ENCODE data around the gene MAGEH1.
A peak's percentile ranks its signal among the peaks of the same experiment; 100 is the strongest.

The MAGEH1 gene

DNA sequence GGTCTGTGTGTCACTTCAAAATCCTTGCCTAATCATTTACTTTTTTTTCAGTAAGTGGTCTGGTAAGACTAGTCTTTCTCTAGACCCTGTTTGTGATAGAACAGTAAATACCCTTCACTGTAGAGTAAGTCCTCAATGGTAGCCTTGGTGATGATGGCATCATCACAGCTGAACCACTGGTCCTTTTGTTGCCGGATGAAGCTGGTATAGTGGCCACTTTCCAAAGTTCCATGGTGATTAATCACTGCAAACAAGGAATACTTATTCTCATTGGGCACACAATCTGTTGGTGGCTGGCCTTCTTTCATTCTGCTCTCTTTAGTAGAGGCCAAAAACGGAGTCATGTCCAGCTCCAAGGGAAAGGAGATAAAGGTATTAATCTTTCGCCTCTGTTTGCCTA, 34.8 kb downstream of the MAGEH1 start:
- H3K4ac ChIP-seq (ENCODE audit: low read depth in 1 of 2, low read length in 2 of 2) = no peak overlapping the region
- no peak overlapping the region for H4K8ac ChIP-seq (ENCODE audit: low read length)
- H2BK120ac ChIP-seq (ENCODE audit: low read depth, low read length) = no peak overlapping the region
- no peak overlapping the region for H2AFZ ChIP-seq (ENCODE audit: low read depth, low read length)
- WGBS = 90% methylated on average over 3 of the region's 3 CpGs
- no peak overlapping the region for H3K23ac ChIP-seq (ENCODE audit: low read length in 2 of 2)
- no peaks in the 10 kb centered on the region for H3K4me1 ChIP-seq (ENCODE audit: control insufficient read depth, insufficient read depth, low read depth, low read length)
- H2BK5ac ChIP-seq (ENCODE audit: low read depth, low read length, poor library complexity, severe bottlenecking) = no peak overlapping the region
- H3K4me3 ChIP-seq (ENCODE audit: insufficient read depth in 1 of 2, low read depth in 1 of 2, low read length in 2 of 2) = no peak overlapping the region
- H2BK12ac ChIP-seq (ENCODE audit: low read length in 2 of 2) = no peak overlapping the region
- no peak overlapping the region for H2AK5ac ChIP-seq (ENCODE audit: low read length, severe bottlenecking)
- peaks cover 0 to 8% of the 10 kb centered on the region in 2 experiments for H3K27me3 ChIP-seq (ENCODE audit: control insufficient read depth in 1 of 2, insufficient read depth in 1 of 2, low read length in 2 of 2)
- no peak overlapping the region for H4K91ac ChIP-seq (ENCODE audit: low read length)
- no peaks in the 10 kb centered on the region for H3K36me3 ChIP-seq (ENCODE audit: control insufficient read depth in 1 of 2, insufficient read depth in 2 of 2, low read depth in 1 of 2, low read length in 2 of 2)
- no peak overlapping the region for H3K14ac ChIP-seq (ENCODE audit: low read length in 2 of 2)
- DNase-seq = no peak
- no peaks in the 10 kb centered on the region for H3K79me1 ChIP-seq (replicated peaks; ENCODE audit: low read length, poor library complexity, severe bottlenecking)
- no peak overlapping the region for H3K9ac ChIP-seq (ENCODE audit: low read length)
- no peak overlapping the region for H3K18ac ChIP-seq (ENCODE audit: low read depth in 1 of 2, low read length in 2 of 2)
- no peak overlapping the region for H2BK15ac ChIP-seq (ENCODE audit: low read depth, poor library complexity, severe bottlenecking)
- H3K27ac ChIP-seq (ENCODE audit: low read length, poor library complexity, severe bottlenecking) = no peak overlapping the region
- H3K9me3 ChIP-seq (ENCODE audit: control insufficient read depth, low read length) = no peaks in the 10 kb centered on the region
- H3K4me2 ChIP-seq (ENCODE audit: low read length, poor library complexity, severe bottlenecking) = no peak overlapping the region

DNA sequence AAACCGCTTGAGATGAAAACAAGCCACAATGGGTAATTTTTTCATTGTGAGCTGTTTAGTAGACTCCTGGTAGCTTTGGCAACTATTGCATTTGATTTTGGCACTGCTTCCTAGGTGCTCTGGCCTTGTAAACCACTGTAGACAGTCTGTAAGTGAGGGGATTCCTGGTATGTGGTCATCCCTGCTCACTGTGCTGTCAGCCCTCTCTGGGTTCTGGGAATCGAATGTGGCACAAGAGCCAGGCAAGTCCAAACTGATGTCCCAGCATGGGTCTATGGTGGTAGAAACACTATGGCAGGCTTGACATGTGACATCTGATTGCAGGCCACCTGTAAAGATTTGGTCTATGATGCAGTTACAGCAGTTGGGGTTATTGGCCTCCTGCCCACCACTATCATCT, 35.2 kb downstream of the MAGEH1 start:
- H3K9me3 ChIP-seq (ENCODE audit: control insufficient read depth, low read length) = no peaks in the 10 kb centered on the region
- H3K4me1 ChIP-seq (ENCODE audit: control insufficient read depth, insufficient read depth, low read depth, low read length) = no peaks in the 10 kb centered on the region
- H3K18ac ChIP-seq (ENCODE audit: low read depth in 1 of 2, low read length in 2 of 2) = no peak overlapping the region
- no peak overlapping the region for H2AK5ac ChIP-seq (ENCODE audit: low read length, severe bottlenecking)
- no peak overlapping the region for H2BK5ac ChIP-seq (ENCODE audit: low read depth, low read length, poor library complexity, severe bottlenecking)
- H3K4ac ChIP-seq (ENCODE audit: low read depth in 1 of 2, low read length in 2 of 2) = no peak overlapping the region
- H3K27me3 ChIP-seq (ENCODE audit: control insufficient read depth in 1 of 2, insufficient read depth in 1 of 2, low read length in 2 of 2) = peaks cover 0 to 8% of the 10 kb centered on the region in 2 experiments
- no peak overlapping the region for H3K4me2 ChIP-seq (ENCODE audit: low read length, poor library complexity, severe bottlenecking)
- no peak overlapping the region for H2BK120ac ChIP-seq (ENCODE audit: low read depth, low read length)
- no peak overlapping the region for H3K14ac ChIP-seq (ENCODE audit: low read length in 2 of 2)
- no peak overlapping the region for H4K8ac ChIP-seq (ENCODE audit: low read length)
- H2BK15ac ChIP-seq (ENCODE audit: low read depth, poor library complexity, severe bottlenecking) = no peak overlapping the region
- H4K91ac ChIP-seq (ENCODE audit: low read length) = no peak overlapping the region
- no peak overlapping the region for H3K23ac ChIP-seq (ENCODE audit: low read length in 2 of 2)
- no peak for DNase-seq
- H2BK12ac ChIP-seq (ENCODE audit: low read length in 2 of 2) = no peak overlapping the region
- no peak overlapping the region for H2AFZ ChIP-seq (ENCODE audit: low read depth, low read length)
- no peak overlapping the region for H3K9ac ChIP-seq (ENCODE audit: low read length)
- 100% methylated on average over 2 of the region's 2 CpGs for WGBS
- H3K36me3 ChIP-seq (ENCODE audit: control insufficient read depth in 1 of 2, insufficient read depth in 2 of 2, low read depth in 1 of 2, low read length in 2 of 2) = no peaks in the 10 kb centered on the region
- H3K27ac ChIP-seq (ENCODE audit: low read length, poor library complexity, severe bottlenecking) = no peak overlapping the region
- no peak overlapping the region for H3K4me3 ChIP-seq (ENCODE audit: insufficient read depth in 1 of 2, low read depth in 1 of 2, low read length in 2 of 2)
- H3K79me1 ChIP-seq (replicated peaks; ENCODE audit: low read length, poor library complexity, severe bottlenecking) = no peaks in the 10 kb centered on the region

DNA sequence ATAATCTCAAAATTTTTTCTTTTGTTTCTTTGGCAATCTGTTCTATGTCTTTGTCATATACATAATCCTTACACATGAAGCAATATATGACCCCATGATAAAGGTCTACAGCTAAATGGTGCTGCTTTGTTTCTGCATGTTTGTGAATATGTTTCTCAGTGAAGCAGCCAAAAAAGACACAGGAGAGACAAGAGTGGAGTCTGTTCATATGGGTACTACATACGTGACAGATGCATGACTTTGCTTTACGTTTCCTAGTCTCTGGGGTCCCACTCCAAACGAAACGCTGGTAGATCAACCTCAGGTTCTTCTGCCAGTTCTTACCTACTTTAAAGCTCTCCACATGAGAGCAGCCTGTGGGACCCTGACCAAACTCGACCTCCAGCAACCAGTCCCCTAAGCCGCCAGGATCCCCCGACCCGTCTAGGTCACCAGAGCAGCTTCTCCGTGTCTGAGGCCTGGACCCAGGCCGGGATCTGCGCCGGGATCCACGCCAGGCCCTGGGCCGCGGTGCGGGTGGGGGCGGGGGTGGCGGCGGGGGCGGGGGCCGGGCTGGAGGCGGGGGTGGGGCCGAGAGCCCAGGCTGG, 36.2 kb downstream of the MAGEH1 start:
- Histone ChIP-seq H3K9ac (ENCODE audit: low read length) (peak overlapping the region; percentile 66), H2BK5ac (ENCODE audit: low read depth, low read length, poor library complexity, severe bottlenecking) (no peak overlapping the region), H3K9me3 (ENCODE audit: control insufficient read depth, low read length) (no peaks in the 10 kb centered on the region), H3K27me3 (ENCODE audit: control insufficient read depth in 1 of 2, insufficient read depth in 1 of 2, low read length in 2 of 2) (peaks cover 0 to 8% of the 10 kb centered on the region in 2 experiments), H3K79me1 (replicated peaks; ENCODE audit: low read length, poor library complexity, severe bottlenecking) (no peaks in the 10 kb centered on the region), H3K4me3 (ENCODE audit: insufficient read depth in 1 of 2, low read depth in 1 of 2, low read length in 2 of 2) (peak overlapping the region; percentile 47 to 89), H3K23ac (ENCODE audit: low read length in 2 of 2) (no peak overlapping the region), H2AFZ (ENCODE audit: low read depth, low read length) (no peak overlapping the region), H3K4me2 (ENCODE audit: low read length, poor library complexity, severe bottlenecking) (peak overlapping the region; percentile 39), H3K14ac (ENCODE audit: low read length in 2 of 2) (no peak overlapping the region), H2BK12ac (ENCODE audit: low read length in 2 of 2) (no peak overlapping the region), H2BK15ac (ENCODE audit: low read depth, poor library complexity, severe bottlenecking) (no peak overlapping the region), H2BK120ac (ENCODE audit: low read depth, low read length) (no peak overlapping the region), H3K18ac (ENCODE audit: low read depth in 1 of 2, low read length in 2 of 2) (no peak overlapping the region), H4K91ac (ENCODE audit: low read length) (peak overlapping the region; percentile 27), H3K4me1 (ENCODE audit: control insufficient read depth, insufficient read depth, low read depth, low read length) (no peaks in the 10 kb centered on the region), H3K4ac (ENCODE audit: low read depth in 1 of 2, low read length in 2 of 2) (no peak overlapping the region), H3K27ac (ENCODE audit: low read length, poor library complexity, severe bottlenecking) (no peak overlapping the region), H2AK5ac (ENCODE audit: low read length, severe bottlenecking) (no peak overlapping the region), H4K8ac (ENCODE audit: low read length) (peak overlapping the region; percentile 41), H3K36me3 (ENCODE audit: control insufficient read depth in 1 of 2, insufficient read depth in 2 of 2, low read depth in 1 of 2, low read length in 2 of 2) (no peaks in the 10 kb centered on the region)
- DNase-seq = no peak
- 36% methylated on average over 3 of the region's 23 CpGs for WGBS

- Histone ChIP-seq H3K23ac (ENCODE audit: low read length in 2 of 2) (no peak overlapping the region), H3K9ac (ENCODE audit: low read length) (peak overlapping the region; percentile 99), H3K14ac (ENCODE audit: low read length in 2 of 2) (peak overlapping the region in 1 of 2 experiments; percentile 97), H2BK120ac (ENCODE audit: low read depth, low read length) (no peak overlapping the region), H3K27me3 (ENCODE audit: control insufficient read depth in 1 of 2, insufficient read depth in 1 of 2, low read length in 2 of 2) (peaks cover 0 to 4% of the 10 kb centered on the region in 2 experiments), H3K9me3 (ENCODE audit: control insufficient read depth, low read length) (no peaks in the 10 kb centered on the region), H3K36me3 (ENCODE audit: control insufficient read depth in 1 of 2, insufficient read depth in 2 of 2, low read depth in 1 of 2, low read length in 2 of 2) (no peaks in the 10 kb centered on the region), H2BK12ac (ENCODE audit: low read length in 2 of 2) (no peak overlapping the region), H3K79me1 (replicated peaks; ENCODE audit: low read length, poor library complexity, severe bottlenecking) (no peaks in the 10 kb centered on the region), H2AFZ (ENCODE audit: low read depth, low read length) (peak overlapping the region; percentile 63), H3K27ac (ENCODE audit: low read length, poor library complexity, severe bottlenecking) (peak overlapping the region; percentile 84), H3K4me3 (ENCODE audit: insufficient read depth in 1 of 2, low read depth in 1 of 2, low read length in 2 of 2) (peak overlapping the region; percentile 74 to 89), H3K4ac (ENCODE audit: low read depth in 1 of 2, low read length in 2 of 2) (peak overlapping the region in 1 of 2 experiments; percentile 61), H2AK5ac (ENCODE audit: low read length, severe bottlenecking) (no peak overlapping the region), H3K4me1 (ENCODE audit: control insufficient read depth, insufficient read depth, low read depth, low read length) (no peaks in the 10 kb centered on the region), H4K8ac (ENCODE audit: low read length) (peak overlapping the region; percentile 54), H3K18ac (ENCODE audit: low read depth in 1 of 2, low read length in 2 of 2) (peak overlapping the region; percentile 75 to 91), H2BK5ac (ENCODE audit: low read depth, low read length, poor library complexity, severe bottlenecking) (no peak overlapping the region), H3K4me2 (ENCODE audit: low read length, poor library complexity, severe bottlenecking) (peak overlapping the region; percentile 70), H4K91ac (ENCODE audit: low read length) (no peak overlapping the region), H2BK15ac (ENCODE audit: low read depth, poor library complexity, severe bottlenecking) (no peak overlapping the region)
- WGBS = under 1% methylated on average over 30 of the region's 54 CpGs
- peak; percentile 64 for DNase-seq
Measured at GRCh38 chrX:55488593-55489313, 36.8 kb downstream of the MAGEH1 start.

All from mesenchymal stem cell (in vitro differentiated cells and primary cell).